GM12878 (cell line): ENCODE measurements around the gene SLC22A31. TPM values are rescaled to one million over a fixed set of nuclear protein-coding genes. Genes with fewer than 3 reads are reported as not detected.

Source experiments
- ATAC-seq: fragments of 200-7000 bp; cut with Tn5 transposase; 3 replicates; pipeline ENCODE4 v1.9.1; 2020; ENCODE audit warnings: mild to moderate bottlenecking, moderate library complexity
- BruUV-seq: library from RNA; stranded (reverse); fragments of 400-500 nt; replicated peaks from 2 replicates; lab custom pipeline; 2021; lab: Mats Ljungman, UMichigan
- CTCF ChIA-PET: fragments of 300-600 bp; sonication (Branson Sonifier 250); formaldehyde crosslinking; extraction: SDS; loops from one replicate; lab custom pipeline; 2021; ENCODE audit warnings: inconsistent platforms; lab: Yijun Ruan, JAX
- POLR2A ChIA-PET: fragments of 350-600 bp; formaldehyde crosslinking; extraction: SDS; loops from one replicate; lab custom pipeline; 2021; ENCODE audit warnings: inconsistent platforms; lab: Charles Lee
- RAD21 ChIA-PET: fragments of 300-600 bp; sonication (Branson Sonifier 250); formaldehyde crosslinking; loops from one replicate; lab custom pipeline; 2023; ENCODE audit warnings: antibody characterized with exemption; ENCODE audit not compliant: unreplicated experiment; lab: Charles Lee
- SMC1A ChIA-PET: fragments of 300-600 bp; sonication (Branson Sonifier 250); formaldehyde crosslinking; loops from one replicate; lab custom pipeline; 2023; ENCODE audit not compliant: unreplicated experiment, uncharacterized antibody; lab: Charles Lee
- DNase-seq: peaks from one replicate; pipeline ENCODE4 v3.0.0-alpha.2; 2011; ENCODE audit warnings: low read depth, low spot score
- FAIRE-seq: peaks from 3 replicates; lab custom pipeline; 2011; peaks lifted over from hg19 to GRCh38; lab: Jason Lieb, UNC
- H2AFZ ChIP-seq: 2 replicates; pipeline ENCODE4 v1.6.0; 2011; ENCODE audit warnings: low read depth, low read length, control low read depth; ENCODE audit not compliant: control insufficient read depth
- H3K27ac ChIP-seq: 2 replicates; pipeline ENCODE4 v1.5.1; 2011; ENCODE audit warnings: control low read depth; ENCODE audit not compliant: control insufficient read depth, insufficient read depth
- H3K27me3 ChIP-seq, 2 experiments: replicated peaks in 1 of 2; 2 replicates each; pipeline versions ENCODE4 v1.6.0 to v1.6.1; 2011; ENCODE audit warnings: low read length in 1 of 2; ENCODE audit not compliant: control insufficient read depth in 2 of 2, insufficient read depth in 2 of 2
- H3K36me3 ChIP-seq, 2 experiments: 2 replicates each; pipeline ENCODE4 v1.5.1; 2011; ENCODE audit warnings: low read length in 1 of 2; ENCODE audit not compliant: control insufficient read depth in 2 of 2, insufficient read depth in 2 of 2
- H3K4me1 ChIP-seq: 2 replicates; pipeline ENCODE4 v1.6.1; 2011; ENCODE audit warnings: mild to moderate bottlenecking, low read length, moderate library complexity, mixed read lengths; ENCODE audit not compliant: control insufficient read depth, insufficient read depth
- H3K4me2 ChIP-seq: 2 replicates; pipeline ENCODE4 v1.6.0; 2011; ENCODE audit warnings: control low read depth; ENCODE audit not compliant: control insufficient read depth, insufficient read depth
- H3K4me3 ChIP-seq: fragments of 200-600 bp; sonication (generic); 2 replicates; pipeline ENCODE4 v1.5.1; 2016
- H3K79me2 ChIP-seq: 2 replicates; pipeline ENCODE4 v1.6.0; 2011; ENCODE audit warnings: low read length; ENCODE audit not compliant: control insufficient read depth, insufficient read depth
- H3K9ac ChIP-seq: 2 replicates; pipeline ENCODE4 v1.8.0; 2011; ENCODE audit warnings: low read length, control low read depth, mixed read lengths; ENCODE audit not compliant: control insufficient read depth, insufficient read depth
- H3K9me3 ChIP-seq: replicated peaks from 3 replicates; pipeline ENCODE4 v1.5.1; 2011; ENCODE audit warnings: mild to moderate bottlenecking, low read length; ENCODE audit not compliant: control insufficient read depth, insufficient read depth
- H4K20me1 ChIP-seq: 2 replicates; pipeline ENCODE4 v1.6.0; 2011; ENCODE audit not compliant: control insufficient read depth, insufficient read depth
- CBFB ChIP-seq: IDR thresholded peaks from 2 replicates; pipeline ENCODE4 v1.6.1; 2016; ENCODE audit warnings: antibody characterized with exemption, low read depth
- EGR1 ChIP-seq, 2 experiments: IDR thresholded peaks; 1 replicate in 1 of 2; 2 replicates in 1 of 2; pipeline ENCODE4 v1.6.1; 2011 to 2012; ENCODE audit warnings: low read depth in 2 of 2, low read length in 2 of 2, borderline replicate concordance in 1 of 2, mild to moderate bottlenecking in 1 of 2, moderate library complexity in 1 of 2
- ESRRA ChIP-seq: IDR thresholded peaks from 2 replicates; pipeline ENCODE4 v1.6.1; 2012; ENCODE audit warnings: mild to moderate bottlenecking, low read length, improper control_type of control experiment
- JUNB ChIP-seq: IDR thresholded peaks from 2 replicates; pipeline ENCODE4 v1.6.1; 2016; ENCODE audit warnings: antibody characterized with exemption, mild to moderate bottlenecking
- NFXL1 ChIP-seq: fragments of 450-650 bp; IDR thresholded peaks from 2 replicates; pipeline ENCODE4 v1.6.1; 2017; ENCODE audit warnings: antibody characterized with exemption, mild to moderate bottlenecking, borderline replicate concordance
- NR2C2 ChIP-seq: IDR thresholded peaks from 2 replicates; pipeline ENCODE4 v1.6.1; 2011; ENCODE audit warnings: borderline replicate concordance, low read depth; ENCODE audit not compliant: control insufficient read depth, insufficient read length
- STAT3 ChIP-seq: IDR thresholded peaks from 2 replicates; pipeline ENCODE4 v1.6.1; 2011; ENCODE audit warnings: low read depth, low read length, improper control_type of control experiment
- SUZ12 ChIP-seq: fragments of 200-600 bp; sonication (generic); IDR thresholded peaks from one replicate; pipeline ENCODE4 v1.6.1; 2018; ENCODE audit warnings: antibody characterized with exemption, mild to moderate bottlenecking; ENCODE audit not compliant: unreplicated experiment
- WRNIP1 ChIP-seq: IDR thresholded peaks from 2 replicates; pipeline ENCODE4 v1.6.1; 2011; ENCODE audit warnings: low read depth, low read length, improper control_type of control experiment, borderline replicate concordance
- ZNF24 ChIP-seq: fragments of 450-650 bp; IDR thresholded peaks from 2 replicates; pipeline ENCODE4 v1.6.1; 2017; ENCODE audit warnings: antibody characterized with exemption, mild to moderate bottlenecking
- ZNF622 ChIP-seq: fragments of 450-650 bp; IDR thresholded peaks from 2 replicates; pipeline ENCODE4 v1.6.1; 2017; ENCODE audit warnings: mild to moderate bottlenecking, inconsistent platforms
- WGBS: methylation state at CpG from one replicate; pipeline ENCODE4 v1.1.6; 2016; ENCODE audit warnings: low lambda C conversion rate; ENCODE audit not compliant: insufficient replicate concordance, insufficient coverage; ENCODE audit errors: missing lambda C conversion rate; 5-methylcytosine and 5-hydroxymethylcytosine counted together
- in situ Hi-C: fragments of 300-500 bp; cut with MboI; formaldehyde crosslinking; loops from 9 replicates; pipeline ENCODE4 v1.14.3; 2018; ENCODE audit warnings: mixed read lengths
- intact Hi-C: fragments of 100-400 bp; cut with micrococcal nuclease; formaldehyde crosslinking; loops from one replicate; pipeline ENCODE4 v1.14.2; 2022; ENCODE audit not compliant: unreplicated experiment
- polyA plus RNA-seq, 11 experiments: library from polyadenylated mRNA; depleted of rRNA in 4 of 11; unstranded in 6 of 11; stranded (reverse) in 5 of 11; fragments of >200 nt; fragmentation: Nextera tagmentation in 4 of 11; fragmentation: Illumina TruSeq in 1 of 11; extraction: Ambion mirVana in 4 of 11; extraction: Trizol in 1 of 11; gene quantifications; 1 replicate in 1 of 11; 2 replicates in 10 of 11; pipeline versions ENCODE4 v1.2.1 to v1.2.3, GENCODE V29; 2011 to 2016; ENCODE audit warnings: inconsistent platforms in 2 of 11, missing spikeins in 2 of 11, low read depth in 1 of 11
- total RNA-seq, 4 experiments: library from RNA; depleted of rRNA in 3 of 4; stranded (reverse); fragments of >200 nt in 3 of 4; fragmentation: Illumina TruSeq in 1 of 4; extraction: Trizol in 1 of 4; gene quantifications; 2 replicates each; pipeline versions ENCODE4 v1.2.1 to v1.2.3, GENCODE V29; 2013 to 2021
- TF ChIP-seq, protein P1 (sequence below): IDR thresholded peaks from 2 replicates; pipeline ENCODE4 v1.6.1; 2012; ENCODE audit warnings: improper control_type of control experiment, low read depth, low read length; ENCODE audit not compliant: insufficient replicate concordance
- TF ChIP-seq, protein P2 (sequence below): fragments of 450-650 bp; conservative IDR thresholded peaks from 2 replicates; pipeline ENCODE4 v1.6.1; 2017; ENCODE audit warnings: mild to moderate bottlenecking, moderate library complexity
- TF ChIP-seq, protein P3 (sequence below): fragments of 450-650 bp; IDR thresholded peaks from 2 replicates; pipeline ENCODE4 v1.6.1; 2017; ENCODE audit warnings: mild to moderate bottlenecking, moderate library complexity

The SLC22A31 gene
- total and polyA plus RNA-seq, 10 of the 15 experiments (the other 5 are each of a cell fraction or from before 2014, with no cell fraction given) = 0.13 to 0.24 (median 0.23) TPM; not detected in 7

DNA sequence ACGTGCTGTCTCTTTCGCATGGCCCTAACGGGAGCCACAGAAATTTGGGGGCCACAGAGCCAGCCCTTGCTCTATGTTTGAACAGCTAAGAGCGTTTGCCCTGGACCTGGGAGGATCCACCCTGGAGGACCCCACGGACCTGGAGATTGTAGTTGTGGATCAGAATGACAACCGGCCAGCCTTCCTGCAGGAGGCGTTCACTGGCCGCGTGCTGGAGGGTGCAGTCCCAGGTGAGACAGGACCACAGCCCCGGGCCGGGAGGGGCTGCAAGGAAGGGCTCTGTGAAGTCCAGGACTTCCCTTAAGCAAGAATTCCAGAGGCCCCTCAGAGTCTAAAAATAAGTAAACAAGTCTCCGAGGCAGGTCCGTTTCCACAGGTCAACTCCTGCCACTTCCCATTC, 16.9 kb downstream of the SLC22A31 start:
- 68% methylated on average over 13 of the region's 13 CpGs for WGBS
- no peak for DNase-seq
- intact Hi-C loops = no loop called here
- no peaks in the 10 kb centered on the region for H3K79me2 ChIP-seq
- H3K4me1 ChIP-seq = no peaks in the 10 kb centered on the region
- H2AFZ ChIP-seq = no peak overlapping the region
- no peak overlapping the region for H3K27ac ChIP-seq
- no peak for ATAC-seq
- CTCF ChIA-PET = no interaction called here
- RAD21 ChIA-PET = no interaction called here
- H3K9me3 ChIP-seq = no peaks in the 10 kb centered on the region
- H3K27me3 ChIP-seq = no peaks in the 10 kb centered on the region
- no TSS peak for BruUV-seq
- no peaks in the 10 kb centered on the region for H3K36me3 ChIP-seq
- H3K4me3 ChIP-seq = no peak overlapping the region
- H3K9ac ChIP-seq = no peak overlapping the region
- SMC1A ChIA-PET = no interaction called here
- FAIRE-seq = no peak
- no peaks in the 10 kb centered on the region for H4K20me1 ChIP-seq
- POLR2A ChIA-PET = interaction anchor here (0.5 kb wide), 1 partner anchor 389 kb away, joined by 4 read pairs; no protein-coding TSS in a partner anchor
- in situ Hi-C loops = no loop called here
- no peak overlapping the region for H3K4me2 ChIP-seq
- TF ChIP-seq CBFB (no peak), STAT3 (no peak), EGR1 (IDR thresholded peaks at IDR 0.05; ENCODE audit: borderline replicate concordance in 1 of 2, low read depth in 2 of 2, low read length in 2 of 2) (no peak), NFXL1 (no peak), WRNIP1 (no peak), SUZ12 (no peak), JUNB (no peak), ESRRA (no peak), NR2C2 (no peak), ZNF24 (no peak), ZNF622 (no peak)
- TF ChIP-seq, protein P1, sequence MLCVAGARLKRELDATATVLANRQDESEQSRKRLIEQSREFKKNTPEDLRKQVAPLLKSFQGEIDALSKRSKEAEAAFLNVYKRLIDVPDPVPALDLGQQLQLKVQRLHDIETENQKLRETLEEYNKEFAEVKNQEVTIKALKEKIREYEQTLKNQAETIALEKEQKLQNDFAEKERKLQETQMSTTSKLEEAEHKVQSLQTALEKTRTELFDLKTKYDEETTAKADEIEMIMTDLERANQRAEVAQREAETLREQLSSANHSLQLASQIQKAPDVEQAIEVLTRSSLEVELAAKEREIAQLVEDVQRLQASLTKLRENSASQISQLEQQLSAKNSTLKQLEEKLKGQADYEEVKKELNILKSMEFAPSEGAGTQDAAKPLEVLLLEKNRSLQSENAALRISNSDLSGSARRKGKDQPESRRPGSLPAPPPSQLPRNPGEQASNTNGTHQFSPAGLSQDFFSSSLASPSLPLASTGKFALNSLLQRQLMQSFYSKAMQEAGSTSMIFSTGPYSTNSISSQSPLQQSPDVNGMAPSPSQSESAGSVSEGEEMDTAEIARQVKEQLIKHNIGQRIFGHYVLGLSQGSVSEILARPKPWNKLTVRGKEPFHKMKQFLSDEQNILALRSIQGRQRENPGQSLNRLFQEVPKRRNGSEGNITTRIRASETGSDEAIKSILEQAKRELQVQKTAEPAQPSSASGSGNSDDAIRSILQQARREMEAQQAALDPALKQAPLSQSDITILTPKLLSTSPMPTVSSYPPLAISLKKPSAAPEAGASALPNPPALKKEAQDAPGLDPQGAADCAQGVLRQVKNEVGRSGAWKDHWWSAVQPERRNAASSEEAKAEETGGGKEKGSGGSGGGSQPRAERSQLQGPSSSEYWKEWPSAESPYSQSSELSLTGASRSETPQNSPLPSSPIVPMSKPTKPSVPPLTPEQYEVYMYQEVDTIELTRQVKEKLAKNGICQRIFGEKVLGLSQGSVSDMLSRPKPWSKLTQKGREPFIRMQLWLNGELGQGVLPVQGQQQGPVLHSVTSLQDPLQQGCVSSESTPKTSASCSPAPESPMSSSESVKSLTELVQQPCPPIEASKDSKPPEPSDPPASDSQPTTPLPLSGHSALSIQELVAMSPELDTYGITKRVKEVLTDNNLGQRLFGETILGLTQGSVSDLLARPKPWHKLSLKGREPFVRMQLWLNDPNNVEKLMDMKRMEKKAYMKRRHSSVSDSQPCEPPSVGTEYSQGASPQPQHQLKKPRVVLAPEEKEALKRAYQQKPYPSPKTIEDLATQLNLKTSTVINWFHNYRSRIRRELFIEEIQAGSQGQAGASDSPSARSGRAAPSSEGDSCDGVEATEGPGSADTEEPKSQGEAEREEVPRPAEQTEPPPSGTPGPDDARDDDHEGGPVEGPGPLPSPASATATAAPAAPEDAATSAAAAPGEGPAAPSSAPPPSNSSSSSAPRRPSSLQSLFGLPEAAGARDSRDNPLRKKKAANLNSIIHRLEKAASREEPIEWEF = no peak
- TF ChIP-seq, protein P2, sequence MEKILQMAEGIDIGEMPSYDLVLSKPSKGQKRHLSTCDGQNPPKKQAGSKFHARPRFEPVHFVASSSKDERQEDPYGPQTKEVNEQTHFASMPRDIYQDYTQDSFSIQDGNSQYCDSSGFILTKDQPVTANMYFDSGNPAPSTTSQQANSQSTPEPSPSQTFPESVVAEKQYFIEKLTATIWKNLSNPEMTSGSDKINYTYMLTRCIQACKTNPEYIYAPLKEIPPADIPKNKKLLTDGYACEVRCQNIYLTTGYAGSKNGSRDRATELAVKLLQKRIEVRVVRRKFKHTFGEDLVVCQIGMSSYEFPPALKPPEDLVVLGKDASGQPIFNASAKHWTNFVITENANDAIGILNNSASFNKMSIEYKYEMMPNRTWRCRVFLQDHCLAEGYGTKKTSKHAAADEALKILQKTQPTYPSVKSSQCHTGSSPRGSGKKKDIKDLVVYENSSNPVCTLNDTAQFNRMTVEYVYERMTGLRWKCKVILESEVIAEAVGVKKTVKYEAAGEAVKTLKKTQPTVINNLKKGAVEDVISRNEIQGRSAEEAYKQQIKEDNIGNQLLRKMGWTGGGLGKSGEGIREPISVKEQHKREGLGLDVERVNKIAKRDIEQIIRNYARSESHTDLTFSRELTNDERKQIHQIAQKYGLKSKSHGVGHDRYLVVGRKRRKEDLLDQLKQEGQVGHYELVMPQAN = no peak
- TF ChIP-seq, protein P3, sequence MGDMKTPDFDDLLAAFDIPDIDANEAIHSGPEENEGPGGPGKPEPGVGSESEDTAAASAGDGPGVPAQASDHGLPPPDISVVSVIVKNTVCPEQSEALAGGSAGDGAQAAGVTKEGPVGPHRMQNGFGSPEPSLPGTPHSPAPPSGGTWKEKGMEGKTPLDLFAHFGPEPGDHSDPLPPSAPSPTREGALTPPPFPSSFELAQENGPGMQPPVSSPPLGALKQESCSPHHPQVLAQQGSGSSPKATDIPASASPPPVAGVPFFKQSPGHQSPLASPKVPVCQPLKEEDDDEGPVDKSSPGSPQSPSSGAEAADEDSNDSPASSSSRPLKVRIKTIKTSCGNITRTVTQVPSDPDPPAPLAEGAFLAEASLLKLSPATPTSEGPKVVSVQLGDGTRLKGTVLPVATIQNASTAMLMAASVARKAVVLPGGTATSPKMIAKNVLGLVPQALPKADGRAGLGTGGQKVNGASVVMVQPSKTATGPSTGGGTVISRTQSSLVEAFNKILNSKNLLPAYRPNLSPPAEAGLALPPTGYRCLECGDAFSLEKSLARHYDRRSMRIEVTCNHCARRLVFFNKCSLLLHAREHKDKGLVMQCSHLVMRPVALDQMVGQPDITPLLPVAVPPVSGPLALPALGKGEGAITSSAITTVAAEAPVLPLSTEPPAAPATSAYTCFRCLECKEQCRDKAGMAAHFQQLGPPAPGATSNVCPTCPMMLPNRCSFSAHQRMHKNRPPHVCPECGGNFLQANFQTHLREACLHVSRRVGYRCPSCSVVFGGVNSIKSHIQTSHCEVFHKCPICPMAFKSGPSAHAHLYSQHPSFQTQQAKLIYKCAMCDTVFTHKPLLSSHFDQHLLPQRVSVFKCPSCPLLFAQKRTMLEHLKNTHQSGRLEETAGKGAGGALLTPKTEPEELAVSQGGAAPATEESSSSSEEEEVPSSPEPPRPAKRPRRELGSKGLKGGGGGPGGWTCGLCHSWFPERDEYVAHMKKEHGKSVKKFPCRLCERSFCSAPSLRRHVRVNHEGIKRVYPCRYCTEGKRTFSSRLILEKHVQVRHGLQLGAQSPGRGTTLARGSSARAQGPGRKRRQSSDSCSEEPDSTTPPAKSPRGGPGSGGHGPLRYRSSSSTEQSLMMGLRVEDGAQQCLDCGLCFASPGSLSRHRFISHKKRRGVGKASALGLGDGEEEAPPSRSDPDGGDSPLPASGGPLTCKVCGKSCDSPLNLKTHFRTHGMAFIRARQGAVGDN = no peak
